H54 (cell line): ENCODE results near the gene OGFOD2.
A peak's percentile ranks its signal among the peaks of the same experiment; 100 is the strongest.
"Not testable (repeated sequence)": the region's sequence is repeated elsewhere in the genome, so short reads cannot be mapped to it uniquely, and the experiment has no call there.

Experiments used
- DNase-seq: peaks from one replicate; pipeline ENCODE4 v3.0.0; 2011; ENCODE audit warnings: low spot score, mixed read lengths; ENCODE audit not compliant: insufficient read length
- FAIRE-seq: peaks from 3 replicates; lab custom pipeline; 2011; peaks lifted over from hg19 to GRCh38; lab: Jason Lieb, UNC
- POLR2A ChIP-seq: IDR thresholded peaks from 2 replicates; pipeline ENCODE4 v1.6.1; 2011; ENCODE audit warnings: low read depth, mild to moderate bottlenecking, low read length

The OGFOD2 gene

DNA sequence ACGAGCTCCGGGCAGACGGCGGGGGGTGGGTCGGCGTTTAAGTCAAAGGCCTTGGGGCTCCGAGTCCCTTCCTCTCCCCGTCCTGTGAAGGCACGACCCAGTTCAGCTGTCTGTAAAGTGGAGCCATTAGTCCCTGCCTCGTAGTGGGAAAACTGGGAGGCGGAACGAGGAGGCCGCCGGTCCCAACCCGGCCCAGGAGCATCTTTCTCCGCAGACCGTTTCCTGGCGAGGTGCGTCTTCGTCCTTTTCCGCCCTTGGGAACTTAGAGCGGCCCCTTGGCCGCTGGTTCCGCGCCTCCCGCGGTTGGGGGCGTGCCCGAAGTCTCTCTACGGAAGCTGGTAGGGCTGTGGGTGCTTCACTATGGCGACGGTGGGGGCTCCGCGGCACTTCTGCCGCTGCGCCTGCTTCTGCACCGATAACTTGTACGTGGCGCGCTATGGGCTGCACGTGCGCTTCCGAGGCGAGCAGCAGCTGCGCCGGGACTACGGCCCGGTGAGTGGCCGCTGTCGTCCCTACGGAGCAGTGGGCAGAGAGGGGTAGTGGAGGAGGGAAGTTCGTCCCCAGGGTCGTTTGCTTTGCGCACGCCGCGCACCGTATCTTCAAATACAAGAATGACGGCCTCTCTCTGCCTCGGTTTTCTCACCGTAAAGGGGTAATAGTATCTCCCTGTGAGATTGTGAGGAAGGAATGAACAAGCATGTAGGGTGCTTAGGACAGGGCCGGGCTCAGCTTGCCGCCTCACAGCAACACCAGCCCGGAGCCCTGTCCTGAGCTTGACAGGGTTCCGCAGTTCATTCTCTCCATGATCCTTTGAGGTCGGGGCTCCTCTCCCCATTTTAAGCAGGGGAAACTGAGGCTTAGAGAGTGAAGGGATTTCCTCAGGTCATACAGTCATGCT, at the start of gene OGFOD2:
TSS of gene OGFOD2 (plus strand) at position 353 of the 898 bp plus-strand sequence. CDS start at position 361, 8 bp downstream.
- peak; percentile 56; the same call in 1 of the 2 replicates for TF ChIP-seq POLR2A
- peak; percentile 91 for DNase-seq
- no peak for FAIRE-seq

DNA sequence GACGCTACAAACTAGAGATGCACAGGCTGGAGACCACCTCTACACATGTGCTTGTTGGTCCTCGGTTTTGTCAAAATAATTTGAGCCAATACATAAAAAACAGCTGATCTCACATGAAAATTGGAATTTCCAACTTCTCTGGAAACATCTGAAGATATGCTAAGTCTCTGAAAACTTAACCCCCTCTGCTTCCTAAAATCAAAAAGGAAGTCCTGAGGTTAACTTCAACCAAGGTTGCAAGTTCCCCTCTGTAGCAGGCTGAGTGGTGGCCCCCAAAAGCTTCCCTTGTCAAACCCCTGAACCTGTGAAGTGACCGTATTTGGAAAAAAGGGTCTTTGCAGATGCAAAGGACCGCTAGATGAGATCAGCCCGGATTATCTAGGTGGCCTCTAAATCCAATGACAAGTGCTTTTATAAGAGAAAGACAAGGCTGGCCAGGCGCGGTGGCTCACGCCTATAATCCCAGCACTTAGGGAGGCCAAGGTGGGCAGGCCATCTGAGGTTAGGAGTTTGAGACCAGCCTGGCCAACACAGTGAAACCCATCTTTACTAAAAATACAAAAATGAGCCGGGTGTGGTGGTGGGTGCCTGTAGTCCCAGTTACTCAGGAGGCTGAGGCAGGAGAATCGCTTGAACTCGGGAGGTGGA, 47.2 kb upstream of the OGFOD2 start:
- TF ChIP-seq POLR2A, result no peak
- DNase-seq, result no peak
- FAIRE-seq, result no peak

DNA sequence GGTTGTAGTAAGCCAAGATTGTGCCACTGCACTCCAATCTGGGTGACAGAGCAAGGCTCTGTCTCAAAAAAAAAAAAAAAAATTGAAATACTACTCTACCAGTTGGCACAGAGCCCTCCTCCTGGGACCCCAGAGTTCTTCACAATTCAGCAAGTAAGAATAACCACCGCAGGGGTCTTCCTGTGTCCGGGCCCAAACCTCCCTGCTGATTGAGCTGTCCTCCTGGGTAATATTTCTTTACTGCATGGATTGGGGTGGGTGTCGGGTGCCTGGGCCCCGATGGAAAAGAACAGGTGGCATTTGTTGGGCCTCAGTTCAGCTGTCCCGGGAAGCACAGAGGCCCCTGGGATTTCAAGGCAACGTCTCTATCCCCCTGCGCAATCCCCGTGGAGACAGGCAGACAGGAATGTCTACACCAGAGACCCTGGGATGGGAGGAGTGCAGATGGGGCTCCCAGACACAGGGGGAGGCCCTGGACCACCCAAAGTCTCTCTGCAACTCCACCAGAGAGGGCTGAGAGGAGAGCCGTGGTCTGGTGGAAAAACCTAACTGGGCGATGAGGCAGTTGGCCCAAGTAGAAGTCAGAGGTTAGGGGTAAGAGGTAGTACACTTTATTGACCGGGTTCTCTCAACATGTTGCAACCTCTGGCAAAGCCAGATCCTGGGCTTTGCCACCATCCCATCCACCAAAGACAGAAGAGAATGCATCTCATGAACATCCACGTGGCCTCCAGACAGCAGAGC, 46.5 kb upstream of the OGFOD2 start:
- FAIRE-seq (no peak), DNase-seq (no peak)
- no peak for TF ChIP-seq POLR2A

DNA sequence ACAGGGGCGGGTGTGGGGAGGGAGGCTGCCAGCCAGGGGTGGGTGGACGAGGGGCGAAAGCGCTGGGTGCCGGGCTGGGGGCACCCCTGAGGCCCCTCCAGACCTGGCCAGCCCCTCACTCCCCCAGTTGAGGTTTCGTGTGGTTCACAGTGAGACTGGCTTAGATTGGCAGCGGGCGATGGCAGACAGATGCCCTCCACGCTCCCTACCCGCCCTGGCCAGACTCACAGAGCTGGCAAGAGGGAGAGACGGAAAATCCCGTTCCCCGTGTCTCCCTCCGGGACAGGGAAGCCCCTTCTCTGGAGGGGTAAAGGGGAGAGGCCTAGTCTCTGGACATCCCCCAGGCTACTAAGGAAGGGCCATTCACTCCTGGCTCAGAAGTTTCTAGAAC, 45.9 kb upstream of the OGFOD2 start:
- FAIRE-seq, result no peak
- TF ChIP-seq POLR2A, result no peak
- DNase-seq, result no peak

DNA sequence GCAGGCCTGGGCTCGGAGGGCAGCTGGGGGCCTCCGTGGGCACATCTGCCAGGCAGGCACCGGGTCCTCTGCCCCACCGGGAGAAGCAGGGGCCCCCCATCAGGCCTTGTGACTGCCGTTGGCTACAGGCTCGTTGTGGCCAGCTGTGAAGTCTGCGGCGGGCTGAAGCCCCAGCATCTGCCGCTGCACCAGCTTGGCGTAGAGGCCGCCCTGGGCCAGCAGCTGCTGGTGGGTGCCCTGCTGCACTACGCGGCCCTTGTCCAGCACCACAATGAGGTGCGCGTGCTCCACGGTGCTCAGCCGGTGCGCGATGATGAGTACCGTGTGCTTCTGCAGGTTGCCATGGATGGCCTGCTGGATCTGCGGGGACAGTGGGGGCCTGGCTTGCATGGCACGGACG, 45.2 kb upstream of the OGFOD2 start:
- DNase-seq, result no peak
- TF ChIP-seq POLR2A, result no peak
- FAIRE-seq, result no peak

DNA sequence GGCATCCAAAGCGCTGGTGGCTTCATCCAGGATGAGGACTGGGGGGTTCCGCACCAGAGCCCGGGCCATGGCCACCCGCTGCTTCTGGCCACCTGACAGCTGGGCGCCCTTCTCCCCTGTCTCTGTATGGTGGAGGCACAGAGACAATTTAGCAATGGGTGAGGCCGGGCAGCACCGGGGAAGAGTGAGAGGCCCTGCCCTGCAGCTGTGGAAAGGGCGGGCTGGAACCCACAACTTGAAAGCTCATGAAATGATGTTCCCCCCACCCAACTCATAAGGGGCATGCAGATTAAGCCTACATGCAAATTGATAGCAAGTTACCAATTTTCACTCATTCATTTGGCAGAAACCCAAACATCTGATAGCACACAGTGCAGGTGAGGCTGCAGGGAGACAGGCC, 42.8 kb upstream of the OGFOD2 start:
- no peak for TF ChIP-seq POLR2A
- no peak for FAIRE-seq
- no peak for DNase-seq

DNA sequence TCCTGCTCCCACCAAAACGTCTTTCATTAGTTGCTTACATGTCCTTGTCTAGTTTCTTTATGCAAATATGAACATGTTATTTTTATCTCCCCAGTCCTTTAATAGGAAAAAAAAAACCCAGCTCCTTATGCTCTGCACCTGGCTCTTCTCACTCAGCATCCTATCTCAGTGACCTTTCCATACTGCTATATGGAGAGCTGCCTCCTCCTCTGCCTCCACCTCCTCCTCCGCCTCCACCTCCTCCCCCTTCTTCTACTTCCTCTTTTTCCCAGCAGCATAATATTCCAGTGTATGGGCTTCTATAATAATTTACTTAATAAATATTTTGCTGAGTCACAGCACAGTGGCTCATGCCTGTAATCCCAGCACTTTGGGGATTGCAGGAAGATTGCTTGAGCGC, 40.3 kb upstream of the OGFOD2 start:
- no peak for TF ChIP-seq POLR2A
- no peak for DNase-seq
- no peak for FAIRE-seq

DNA sequence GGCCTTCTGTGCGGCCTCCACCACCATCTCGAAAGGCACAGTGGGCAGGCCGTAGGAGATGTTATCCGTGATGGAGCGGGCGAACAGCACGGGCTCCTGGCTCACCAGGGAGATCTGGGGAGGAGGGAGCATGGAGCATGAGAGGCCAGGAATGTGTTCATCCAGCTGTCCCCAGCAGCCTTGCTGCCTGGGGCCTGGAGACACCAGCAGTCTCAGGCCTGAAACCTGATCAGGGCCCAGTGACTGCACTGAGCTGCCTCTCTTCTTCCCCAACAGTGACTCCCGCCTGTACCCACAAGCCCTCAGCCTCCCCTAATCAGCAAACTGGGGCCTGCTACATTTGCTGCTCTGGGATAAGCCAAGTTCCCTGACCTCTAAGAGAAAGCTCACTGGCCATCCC, 39.7 kb upstream of the OGFOD2 start:
- no peak for FAIRE-seq
- no peak for TF ChIP-seq POLR2A

DNA sequence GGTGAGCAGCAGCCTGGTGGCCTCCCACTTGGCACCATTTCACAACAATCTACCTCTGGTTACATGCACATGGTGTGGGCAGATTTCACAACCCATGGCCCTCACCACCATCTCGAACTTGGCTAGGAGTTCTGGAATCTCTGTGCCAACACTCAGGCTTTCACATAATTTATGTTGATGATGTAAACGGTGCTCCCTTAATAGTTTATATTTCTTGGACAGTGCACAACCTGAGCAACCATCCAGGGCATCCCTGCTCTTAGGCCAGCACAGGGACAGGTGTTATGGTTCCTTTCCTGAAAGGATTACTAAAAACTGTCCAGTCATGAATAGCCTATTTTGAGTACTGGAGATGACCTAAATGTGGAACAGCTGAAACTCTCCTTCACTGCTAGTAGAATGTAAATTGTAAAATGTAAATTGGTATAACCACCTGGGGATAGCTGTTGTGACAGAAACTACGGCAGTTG, 37.4 kb upstream of the OGFOD2 start:
- DNase-seq (no peak), FAIRE-seq (no peak)
- no peak for TF ChIP-seq POLR2A

More for the DNA sequence above, 39.7 kb upstream of the OGFOD2 start:
- DNase-seq, result no peak

DNA sequence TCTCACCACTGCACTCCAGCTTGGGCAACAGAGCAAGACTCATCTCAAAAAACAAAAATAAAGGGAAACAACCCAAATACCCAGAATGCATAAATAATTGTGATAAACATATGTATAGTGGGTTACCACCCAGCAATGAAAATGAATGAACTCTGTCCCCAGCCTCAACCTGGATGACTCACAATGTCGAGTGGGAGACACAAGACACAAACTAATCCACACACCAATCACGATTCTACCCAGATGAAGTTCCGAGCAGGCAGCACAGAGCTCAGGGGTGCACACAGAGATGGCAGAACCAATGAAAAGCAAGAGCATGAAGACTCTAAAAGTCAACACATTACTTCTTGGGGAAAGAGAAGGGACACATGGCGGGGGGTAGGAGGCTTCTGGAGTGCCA, 35.9 kb upstream of the OGFOD2 start:
- DNase-seq (no peak), FAIRE-seq (no peak)
- TF ChIP-seq POLR2A, result no peak

DNA sequence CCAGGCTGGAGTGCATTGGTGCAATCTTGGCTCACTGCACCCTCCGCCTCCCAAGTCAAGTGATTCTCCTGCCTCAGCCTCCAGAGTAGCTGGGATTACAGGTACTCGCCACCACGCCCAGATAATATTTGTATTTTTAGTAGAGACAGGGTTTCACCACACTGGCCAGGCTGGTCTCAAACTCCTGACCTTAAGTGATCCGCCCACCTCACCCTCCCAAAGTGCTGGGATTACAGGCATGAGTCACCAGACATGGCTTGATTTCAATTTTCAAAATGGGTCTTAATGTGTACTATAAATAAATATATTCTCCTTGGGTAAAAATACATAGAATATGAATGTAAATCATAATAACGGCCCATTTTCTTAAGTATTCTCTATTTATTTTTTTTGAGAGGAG, 33.7 kb upstream of the OGFOD2 start:
- FAIRE-seq, result not testable (repeated sequence)

DNA sequence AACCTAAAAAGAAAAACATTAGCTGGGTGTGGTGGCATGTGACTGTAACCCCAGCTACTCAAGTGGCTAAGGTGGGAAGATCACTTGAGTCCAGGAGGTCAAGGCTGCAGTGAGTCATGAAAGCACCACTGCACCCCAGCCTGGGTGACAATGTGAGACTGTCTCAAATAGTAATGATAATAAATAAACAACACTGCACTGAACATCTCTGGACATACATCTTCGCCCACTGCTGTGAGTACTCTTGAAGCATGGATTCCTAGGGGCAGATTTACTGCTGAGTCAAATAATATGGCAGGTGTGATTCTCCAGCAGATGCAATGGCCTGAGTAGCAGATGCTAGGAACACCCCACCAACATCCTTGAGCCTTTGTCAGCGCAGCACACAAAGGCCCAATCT, 32.4 kb upstream of the OGFOD2 start:
- FAIRE-seq, result no peak
- no peak for TF ChIP-seq POLR2A
- no peak for DNase-seq

More for the DNA sequence above, 33.7 kb upstream of the OGFOD2 start:
- DNase-seq, result not testable (repeated sequence)

DNA sequence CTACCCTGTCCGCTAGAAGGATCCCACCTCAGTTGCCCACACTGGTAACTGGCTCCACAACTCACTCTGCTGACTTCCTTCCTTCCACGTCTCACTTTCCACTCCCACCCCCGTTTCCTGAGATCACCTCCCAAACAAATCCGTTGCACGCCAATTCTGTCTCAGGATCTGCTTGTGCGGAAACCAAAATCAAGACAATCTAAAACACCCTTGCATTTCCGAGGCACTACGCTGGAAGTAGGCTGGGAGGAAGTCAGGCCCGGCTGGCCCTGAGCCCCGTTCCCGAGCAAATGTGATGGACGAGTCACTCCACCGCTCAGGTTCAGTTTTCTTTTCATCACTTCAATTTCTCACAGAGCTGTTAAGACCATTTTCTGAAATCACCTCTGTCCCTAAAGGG, 31.8 kb upstream of the OGFOD2 start:
- TF ChIP-seq POLR2A, result no peak
- DNase-seq, result no peak
- no peak for FAIRE-seq

DNA sequence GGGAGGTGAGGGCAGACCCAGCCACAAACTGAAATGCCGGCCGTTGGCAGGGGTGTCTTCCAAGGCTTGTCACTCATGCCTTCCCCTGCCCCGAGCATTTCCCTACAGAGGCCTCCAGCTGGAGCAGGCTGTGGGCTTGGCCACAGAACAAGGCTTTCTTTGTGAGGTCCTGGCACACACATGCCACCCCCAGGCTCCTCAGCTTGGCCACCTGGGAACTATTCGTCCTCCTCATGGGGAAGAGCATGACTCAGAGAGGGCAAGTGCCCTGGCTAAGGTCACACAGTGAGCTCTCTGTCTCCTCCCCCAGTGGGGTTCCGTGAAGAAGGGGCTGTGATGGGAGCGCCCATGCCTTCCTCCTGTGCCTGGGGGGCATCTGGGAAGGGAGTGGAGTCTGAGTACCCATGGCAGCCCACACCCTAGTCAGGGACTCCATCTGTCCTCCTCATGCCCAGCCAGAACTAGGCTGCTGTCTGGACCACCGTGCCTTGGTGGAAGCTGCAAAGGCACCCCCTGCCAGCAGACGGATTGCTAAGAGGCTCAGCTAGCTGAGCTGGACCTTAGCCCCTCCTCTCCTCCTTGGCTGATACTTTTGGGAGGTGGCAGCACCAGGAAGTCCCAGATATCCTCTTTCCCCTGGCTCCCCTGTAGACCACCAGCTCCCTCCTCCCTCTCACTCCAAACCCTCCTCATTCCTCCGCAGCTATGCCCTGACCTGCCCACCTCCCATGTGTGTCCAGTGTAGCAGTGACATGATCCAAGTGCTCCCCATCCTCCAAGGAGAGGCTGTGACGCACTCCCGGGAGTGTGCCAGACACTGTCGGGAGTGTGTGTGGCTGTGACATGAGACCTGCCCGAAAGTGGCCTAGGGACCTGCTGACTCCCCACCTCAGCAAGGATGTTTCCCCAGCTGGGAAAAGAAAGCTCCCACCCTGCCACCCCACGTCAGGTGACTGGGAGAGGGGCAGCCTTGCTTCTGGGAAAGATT, 30.1 kb upstream of the OGFOD2 start:
- no peak for TF ChIP-seq POLR2A
- DNase-seq (peak; percentile 82), FAIRE-seq (peak; percentile 81)
